8988T (cell line): ENCODE data around the gene HMGCL.
"Not testable (repeated sequence)": the region's sequence is repeated elsewhere in the genome, so short reads cannot be mapped to it uniquely, and the experiment has no call there.

Experiments used
- DNase-seq: peaks from one replicate; pipeline ENCODE4 v3.0.0; 2011

The HMGCL gene

GRCh38 chr1:23797478-23798448, 27.5 kb downstream of the HMGCL start:
- DNase-seq = no peak

GRCh38 chr1:23796466-23797271, 28.6 kb downstream of the HMGCL start:
- DNase-seq = no peak

GRCh38 chr1:23795676-23796465, 29.4 kb downstream of the HMGCL start:
- DNase-seq = no peak

- DNase-seq = not testable (repeated sequence)
Measured at GRCh38 chr1:23794732-23795182, 30.5 kb downstream of the HMGCL start.

GRCh38 chr1:23793861-23794731, 31.1 kb downstream of the HMGCL start:
- DNase-seq = no peak

- DNase-seq = no peak
Measured at GRCh38 chr1:23793018-23793781, 32.0 kb downstream of the HMGCL start.

GRCh38 chr1:23792151-23792945, 32.9 kb downstream of the HMGCL start:
- no peak for DNase-seq

GRCh38 chr1:23791516-23792047, 33.6 kb downstream of the HMGCL start:
- DNase-seq = no peak

- peak; percentile 78 for DNase-seq
Measured at GRCh38 chr1:23790696-23791515, 34.3 kb downstream of the HMGCL start, which contains the start of gene LYPLA2. Gene LYPLA2, plus strand, starts transcription at chr1:23791145. Its CDS starts 1,538 bp downstream, at chr1:23792683.

- DNase-seq = no peak
Measured at GRCh38 chr1:23788695-23789094, 36.5 kb downstream of the HMGCL start.

GRCh38 chr1:23787701-23788100, 37.5 kb downstream of the HMGCL start:
- DNase-seq = no peak

- DNase-seq = no peak
Measured at GRCh38 chr1:23784846-23785245, 40.4 kb downstream of the HMGCL start.

GRCh38 chr1:23783141-23783540, 42.1 kb downstream of the HMGCL start:
- not testable (repeated sequence) for DNase-seq

GRCh38 chr1:23779826-23780371, 45.3 kb downstream of the HMGCL start:
- no peak for DNase-seq

GRCh38 chr1:23777979-23778814, 47.0 kb downstream of the HMGCL start, which contains the start of gene PITHD1:
Gene PITHD1, plus strand, starts transcription at chr1:23778418. Its CDS starts 98 bp downstream, at chr1:23778516.
- peak; percentile 65 for DNase-seq

- DNase-seq = no peak
Measured at GRCh38 chr1:23776217-23776616, 49.0 kb downstream of the HMGCL start.

GRCh38 chr1:23774174-23774880, 50.9 kb downstream of the HMGCL start:
- DNase-seq = no peak
